ENCODE measurements around the gene CDK11B. TPM values are rescaled to one million over a fixed set of nuclear protein-coding genes. Genes with fewer than 3 reads are reported as not detected.
A peak's percentile ranks its signal among the peaks of the same experiment; 100 is the strongest.

CDK11B gene
- total and polyA plus RNA-seq, 2 experiments from 2014 or later, result 17.9 to 22.2 TPM

- Histone ChIP-seq H3K36me3 (peaks cover 6% of the 10 kb centered on the region), H3K27ac (peak overlapping the region; percentile 1), H3K4me1 (ENCODE audit: low read depth) (peaks cover 7% of the 10 kb centered on the region), H3K9me3 (ENCODE audit: low read depth) (no peaks in the 10 kb centered on the region), H3K27me3 (no peaks in the 10 kb centered on the region), H3K4me3 (peak overlapping the region; percentile 83)
- DNase-seq (ENCODE audit: low read depth in 1 of 2, low spot score in 1 of 2), result no peak
- no peak for TF ChIP-seq CTCF (IDR thresholded peaks at IDR 0.05; ENCODE audit: low read depth, low read length)
These were observed 43.9 kb downstream of the CDK11B start for GRCh38 chr1:1614954-1615255.

GRCh38 chr1:1614204-1614953 is 44.4 kb downstream of the CDK11B start:
- Histone ChIP-seq H3K36me3 (peaks cover 6% of the 10 kb centered on the region), H3K27ac (peak overlapping the region; percentile 1), H3K4me3 (peak overlapping the region; percentile 83), H3K27me3 (no peaks in the 10 kb centered on the region), H3K4me1 (ENCODE audit: low read depth) (peaks cover 7% of the 10 kb centered on the region), H3K9me3 (ENCODE audit: low read depth) (no peaks in the 10 kb centered on the region)
- DNase-seq (ENCODE audit: low read depth in 1 of 2, low spot score in 1 of 2), result peak in 1 of 2 donors; percentile 93
- TF ChIP-seq CTCF (IDR thresholded peaks at IDR 0.05; ENCODE audit: low read depth, low read length), result no peak

- no peaks in the 10 kb centered on the region for H3K9me3 ChIP-seq (ENCODE audit: low read depth)
- H3K27ac ChIP-seq, result no peak overlapping the region
- no peak for TF ChIP-seq CTCF (IDR thresholded peaks at IDR 0.05; ENCODE audit: low read depth, low read length)
- DNase-seq (ENCODE audit: low read depth in 1 of 2, low spot score in 1 of 2), result no peak
- H3K4me3 ChIP-seq, result peak overlapping the region; percentile 83
- no peaks in the 10 kb centered on the region for H3K27me3 ChIP-seq
- peaks cover 7% of the 10 kb centered on the region for H3K4me1 ChIP-seq (ENCODE audit: low read depth)
- peaks cover 6% of the 10 kb centered on the region for H3K36me3 ChIP-seq
These were observed 45.2 kb downstream of the CDK11B start for GRCh38 chr1:1613509-1614082.

GRCh38 chr1:1612104-1612400 is 46.8 kb downstream of the CDK11B start:
- no peak overlapping the region for H3K4me3 ChIP-seq
- H3K27ac ChIP-seq, result no peak overlapping the region
- H3K27me3 ChIP-seq, result no peaks in the 10 kb centered on the region
- no peaks in the 10 kb centered on the region for H3K36me3 ChIP-seq
- H3K9me3 ChIP-seq (ENCODE audit: low read depth), result no peaks in the 10 kb centered on the region
- peaks cover 7% of the 10 kb centered on the region for H3K4me1 ChIP-seq (ENCODE audit: low read depth)
- no peak for DNase-seq (ENCODE audit: low read depth in 1 of 2, low spot score in 1 of 2)
- TF ChIP-seq CTCF (IDR thresholded peaks at IDR 0.05; ENCODE audit: low read depth, low read length), result no peak

- Histone ChIP-seq H3K36me3 (no peaks in the 10 kb centered on the region), H3K27ac (no peak overlapping the region), H3K4me3 (no peak overlapping the region), H3K9me3 (ENCODE audit: low read depth) (no peaks in the 10 kb centered on the region), H3K27me3 (no peaks in the 10 kb centered on the region), H3K4me1 (ENCODE audit: low read depth) (peaks cover 7% of the 10 kb centered on the region)
- TF ChIP-seq CTCF (IDR thresholded peaks at IDR 0.05; ENCODE audit: low read depth, low read length), result no peak
- DNase-seq (ENCODE audit: low read depth in 1 of 2, low spot score in 1 of 2), result no peak
These were observed 48.0 kb downstream of the CDK11B start for GRCh38 chr1:1610796-1611195.

Measured in cardiac muscle cell (in vitro differentiated cells and primary cell).